Measurements from ENCODE around the gene AVP.

The AVP gene

DNA sequence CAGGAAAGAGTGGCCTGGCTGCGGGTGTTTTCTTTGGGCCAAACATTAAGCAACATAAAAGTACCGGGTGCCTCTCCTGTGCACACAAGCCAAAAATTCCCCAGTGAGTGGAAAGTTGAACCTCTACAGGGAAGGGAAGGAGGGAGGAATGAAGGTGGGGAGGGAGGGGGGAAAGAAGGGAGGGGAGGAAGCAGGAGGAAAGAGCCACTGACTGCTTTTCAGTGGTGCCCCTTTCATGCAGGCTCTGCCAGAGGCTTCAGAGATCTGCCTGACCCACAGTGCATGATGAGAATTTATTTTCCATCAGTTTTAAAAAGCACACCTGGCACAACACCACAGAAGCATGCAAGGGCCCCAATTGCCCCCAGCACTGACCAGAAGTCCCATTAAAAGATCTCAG is 27.5 kb upstream of the AVP start:
- no peak for TF ChIP-seq Cebpa-rat (IDR thresholded peaks at IDR 0.05)
- peaks cover 0 to 35% (median 0%) of the 10 kb centered on the region in 11 experiments; a peak in 6 of 22 replicates for H4K20me1 ChIP-seq
- no peak overlapping the region for H3K4me3 ChIP-seq
- no peaks in the 10 kb centered on the region for H3K27me3 ChIP-seq
- peak overlapping the region in 9 of 11 experiments; percentile 2 to 91 (median 82); a peak in 12 of 22 replicates for H3K4me2 ChIP-seq
- no peaks in the 10 kb centered on the region for H3K9me3 ChIP-seq (replicated peaks in 1 of 11)
- peak overlapping the region in 8 of 11 experiments; percentile 63 to 80 (median 76); a peak in 16 of 22 replicates for H3K27ac ChIP-seq
- H3K36me3 ChIP-seq = peaks cover 3 to 63% (median 26%) of the 10 kb centered on the region in 11 experiments; a peak in 18 of 22 replicates
- H3K9ac ChIP-seq = peak overlapping the region in 8 of 11 experiments; percentile 5 to 67 (median 47); a peak in 9 of 22 replicates
- H3K4me1 ChIP-seq = peaks cover 21 to 93% (median 56%) of the 10 kb centered on the region in 10 experiments

DNA sequence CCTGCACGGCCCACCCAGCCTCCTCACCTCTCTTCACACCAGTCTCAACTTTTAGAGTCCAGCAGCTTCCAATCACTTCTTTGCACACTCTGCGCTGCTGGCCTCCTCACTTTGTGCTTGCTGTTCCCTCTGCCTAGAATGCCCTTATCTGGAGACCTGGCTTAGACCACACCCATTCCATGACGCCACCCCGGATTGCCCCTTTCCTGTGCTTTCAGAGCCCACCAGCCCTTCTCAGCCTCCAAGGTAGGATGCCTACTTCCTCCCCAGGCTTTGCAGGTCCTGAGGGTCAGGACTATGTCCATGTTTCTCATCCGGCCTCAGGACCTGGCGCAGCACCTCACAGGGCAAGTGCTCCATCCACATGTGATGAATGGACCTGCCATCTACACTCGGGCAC is 27.0 kb upstream of the AVP start:
- peak overlapping the region in 8 of 11 experiments; percentile 49 to 80 (median 74); a peak in 11 of 22 replicates for H3K27ac ChIP-seq
- no peak for TF ChIP-seq Cebpa-rat (IDR thresholded peaks at IDR 0.05)
- H3K27me3 ChIP-seq = no peaks in the 10 kb centered on the region
- peaks cover 0 to 31% (median 0%) of the 10 kb centered on the region in 11 experiments; a peak in 6 of 22 replicates for H4K20me1 ChIP-seq
- H3K4me1 ChIP-seq = peaks cover 21 to 98% (median 61%) of the 10 kb centered on the region in 10 experiments
- no peaks in the 10 kb centered on the region for H3K9me3 ChIP-seq (replicated peaks in 1 of 11)
- peak overlapping the region in 2 of 11 experiments; percentile 17 to 33; a peak in 2 of 22 replicates for H3K9ac ChIP-seq
- H3K4me2 ChIP-seq = peak overlapping the region in 4 of 11 experiments; percentile 9 to 91 (median 84); a peak in 7 of 22 replicates
- H3K36me3 ChIP-seq = peaks cover 3 to 63% (median 29%) of the 10 kb centered on the region in 11 experiments; a peak in 18 of 22 replicates
- H3K4me3 ChIP-seq = no peak overlapping the region

- Histone ChIP-seq H4K20me1 (peaks cover 0 to 15% (median 0%) of the 10 kb centered on the region in 11 experiments; a peak in 4 of 22 replicates), H3K36me3 (peaks cover 0 to 61% (median 24%) of the 10 kb centered on the region in 11 experiments; a peak in 17 of 22 replicates), H3K4me3 (no peak overlapping the region), H3K9me3 (replicated peaks in 1 of 11) (no peaks in the 10 kb centered on the region), H3K4me1 (peaks cover 21 to 82% (median 63%) of the 10 kb centered on the region in 10 experiments), H3K27me3 (no peaks in the 10 kb centered on the region), H3K4me2 (peak overlapping the region in 6 of 11 experiments; percentile 2 to 78 (median 70); a peak in 6 of 22 replicates), H3K9ac (peak overlapping the region in 1 of 11 experiments; percentile 6; a peak in 1 of 22 replicates), H3K27ac (peak overlapping the region in 5 of 11 experiments; percentile 4 to 78 (median 75); a peak in 5 of 22 replicates)
- no peak for TF ChIP-seq Cebpa-rat (IDR thresholded peaks at IDR 0.05)
Measured at GRCh38 chr20:3109350-3110302, 25.1 kb upstream of the AVP start.

DNA sequence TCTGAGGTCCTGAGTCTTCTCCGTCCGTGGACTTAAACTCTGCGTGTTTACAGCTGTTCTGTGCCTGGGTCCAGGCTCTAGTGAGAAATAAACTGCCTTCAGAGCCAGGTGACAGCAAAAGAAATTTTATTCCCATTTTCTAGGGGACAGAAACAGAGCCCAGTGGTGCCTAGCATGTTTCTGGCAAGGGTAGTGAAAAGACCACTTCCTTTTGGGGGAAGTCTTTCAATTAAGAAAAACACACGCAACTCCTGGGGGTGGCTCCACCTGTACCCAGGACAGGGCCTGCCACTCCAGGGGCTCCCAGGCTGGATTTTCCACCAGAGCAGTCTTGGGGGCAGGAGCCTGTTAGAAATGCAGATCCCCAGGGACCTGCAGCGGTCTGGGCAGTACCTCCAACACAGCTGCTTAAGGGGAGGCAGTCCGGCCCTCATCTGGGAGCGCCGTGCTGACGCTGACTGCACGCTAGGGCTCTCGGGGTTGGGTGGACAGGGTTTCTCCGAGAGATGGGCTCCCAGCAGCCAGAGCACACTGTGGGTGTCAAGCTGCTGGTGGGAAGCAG is 23.0 kb upstream of the AVP start:
- H3K9me3 ChIP-seq (replicated peaks in 1 of 11) = no peaks in the 10 kb centered on the region
- peak overlapping the region in 7 of 11 experiments; percentile 7 to 54 (median 35); a peak in 8 of 22 replicates for H3K27ac ChIP-seq
- H3K27me3 ChIP-seq = no peaks in the 10 kb centered on the region
- peaks cover 0 to 50% (median 20%) of the 10 kb centered on the region in 11 experiments; a peak in 17 of 22 replicates for H3K36me3 ChIP-seq
- peak overlapping the region in 10 of 11 experiments; percentile 19 to 78 (median 70); a peak in 19 of 22 replicates for H3K4me2 ChIP-seq
- no peak for TF ChIP-seq Cebpa-rat (IDR thresholded peaks at IDR 0.05)
- peak overlapping the region in 5 of 11 experiments; percentile 9 to 44 (median 32); a peak in 7 of 22 replicates for H3K9ac ChIP-seq
- H3K4me3 ChIP-seq = no peak overlapping the region
- H4K20me1 ChIP-seq = peaks cover 0 to 15% (median 0%) of the 10 kb centered on the region in 11 experiments; a peak in 3 of 22 replicates
- H3K4me1 ChIP-seq = peaks cover 10 to 67% (median 48%) of the 10 kb centered on the region in 10 experiments; a peak in 19 of 20 replicates

GRCh38 chr20:3106658-3107463 is 22.3 kb upstream of the AVP start:
- no peak overlapping the region for H3K4me3 ChIP-seq
- H3K4me2 ChIP-seq = peak overlapping the region in 10 of 11 experiments; percentile 19 to 78 (median 70); a peak in 18 of 22 replicates
- no peaks in the 10 kb centered on the region for H3K27me3 ChIP-seq

GRCh38 chr20:3106185-3106584 is 21.7 kb upstream of the AVP start:
- Histone ChIP-seq H3K9ac (no peak overlapping the region), H3K4me1 (peaks cover 14 to 65% (median 47%) of the 10 kb centered on the region in 10 experiments; a peak in 19 of 20 replicates), H3K4me2 (peak overlapping the region in 1 of 11 experiments; percentile 73; a peak in 4 of 22 replicates), H4K20me1 (peaks cover 0 to 8% (median 0%) of the 10 kb centered on the region in 11 experiments; a peak in 3 of 22 replicates), H3K36me3 (peaks cover 0 to 44% (median 20%) of the 10 kb centered on the region in 11 experiments; a peak in 17 of 22 replicates), H3K27ac (peak overlapping the region in 2 of 11 experiments; percentile 28 to 53; a peak in 1 of 22 replicates), H3K27me3 (no peaks in the 10 kb centered on the region), H3K9me3 (replicated peaks in 1 of 11) (no peaks in the 10 kb centered on the region), H3K4me3 (no peak overlapping the region)
- no peak for TF ChIP-seq Cebpa-rat (IDR thresholded peaks at IDR 0.05)

More at GRCh38 chr20:3106658-3107463, 22.3 kb upstream of the AVP start:
- no peaks in the 10 kb centered on the region for H3K9me3 ChIP-seq (replicated peaks in 1 of 11)
- H3K9ac ChIP-seq = peak overlapping the region in 3 of 11 experiments; percentile 31 to 39 (median 32); a peak in 4 of 22 replicates
- peaks cover 0 to 14% (median 0%) of the 10 kb centered on the region in 11 experiments; a peak in 3 of 22 replicates for H4K20me1 ChIP-seq
- H3K27ac ChIP-seq = peak overlapping the region in 7 of 11 experiments; percentile 7 to 54 (median 35); a peak in 9 of 22 replicates
- peaks cover 12 to 67% (median 48%) of the 10 kb centered on the region in 10 experiments; a peak in 19 of 20 replicates for H3K4me1 ChIP-seq
- no peak for TF ChIP-seq Cebpa-rat (IDR thresholded peaks at IDR 0.05)
- peaks cover 0 to 50% (median 20%) of the 10 kb centered on the region in 11 experiments; a peak in 17 of 22 replicates for H3K36me3 ChIP-seq

DNA sequence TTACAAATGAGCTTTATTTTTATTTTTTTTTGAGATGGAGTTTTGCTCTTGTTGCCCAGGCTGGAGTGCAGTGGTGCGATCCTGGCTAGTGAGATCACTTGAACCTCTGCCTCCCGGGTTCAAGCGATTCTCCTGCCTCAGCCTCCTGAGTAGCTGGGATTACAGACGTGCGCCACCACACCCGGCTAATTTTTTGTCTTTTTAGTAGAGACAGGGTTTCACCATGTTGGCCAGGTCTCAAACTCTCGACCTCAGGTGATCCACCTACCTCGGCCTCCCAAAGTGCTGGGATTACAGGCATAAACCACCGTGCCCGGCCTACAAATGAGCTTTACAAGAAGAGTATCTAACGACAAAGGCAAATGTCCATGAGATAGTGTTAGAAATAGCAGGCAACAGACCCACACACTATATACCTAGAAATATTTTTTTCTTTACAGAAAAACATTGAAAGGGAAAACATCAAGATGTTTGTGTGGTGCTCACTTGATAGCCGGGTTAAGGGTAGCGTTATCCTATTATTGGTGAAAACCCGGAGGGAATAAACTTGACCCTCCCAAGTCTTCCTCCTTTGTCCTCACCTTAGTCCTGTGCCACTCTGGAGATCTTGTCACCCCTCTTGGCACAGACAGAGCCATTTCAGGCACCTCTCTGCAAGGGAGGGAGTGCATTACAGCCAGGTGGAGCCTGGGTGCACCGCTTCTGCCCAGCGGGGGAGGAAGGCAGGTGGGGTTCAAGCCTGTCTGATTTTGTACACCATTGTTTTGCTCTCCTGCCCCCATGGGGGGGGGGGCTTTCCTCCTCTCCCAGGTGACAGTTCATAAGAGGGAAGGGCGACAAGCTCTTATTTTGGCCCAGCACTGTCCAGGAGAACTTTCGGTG is 21.0 kb upstream of the AVP start:
- H4K20me1 ChIP-seq = peaks cover 0 to 8% (median 0%) of the 10 kb centered on the region in 11 experiments; a peak in 2 of 22 replicates
- no peak overlapping the region for H3K9ac ChIP-seq
- no peaks in the 10 kb centered on the region for H3K27me3 ChIP-seq
- H3K4me3 ChIP-seq = no peak overlapping the region
- H3K4me1 ChIP-seq = peaks cover 14 to 59% (median 45%) of the 10 kb centered on the region in 10 experiments; a peak in 19 of 20 replicates
- H3K27ac ChIP-seq = no peak overlapping the region
- H3K4me2 ChIP-seq = no peak overlapping the region
- H3K36me3 ChIP-seq = peaks cover 0 to 39% (median 20%) of the 10 kb centered on the region in 11 experiments; a peak in 17 of 22 replicates
- no peak for TF ChIP-seq Cebpa-rat (IDR thresholded peaks at IDR 0.05)
- H3K9me3 ChIP-seq (replicated peaks in 1 of 11) = no peaks in the 10 kb centered on the region
